WTC11 (cell line): Measurements from ENCODE around the gene FTSJ3. TPM values are rescaled to one million over a fixed set of nuclear protein-coding genes. Genes with fewer than 3 reads are reported as not detected.
A peak's percentile ranks its signal among the peaks of the same experiment; 100 is the strongest.

Experiments
- ATAC-seq: fragments of 200-7000 bp; cut with Tn5 transposase; 2 replicates; pipeline ENCODE4 v1.10.0; 2021; ENCODE audit warnings: mild to moderate bottlenecking, moderate library complexity
- CTCF ChIA-PET: fragments of 300-600 bp; sonication (Branson Sonifier 250); formaldehyde crosslinking; loops from one replicate; lab custom pipeline; 2021; ENCODE audit warnings: antibody characterized with exemption; lab: Charles Lee
- POLR2A ChIA-PET: fragments of 350-600 bp; sonication (Branson Sonifier 250); formaldehyde crosslinking; loops from one replicate; lab custom pipeline; 2021; ENCODE audit warnings: antibody characterized with exemption; lab: Charles Lee
- DNase-seq: peaks from one replicate; pipeline ENCODE4 v3.0.0; 2021; ENCODE audit warnings: low spot score
- H3K27ac Mint-ChIP-seq: 2 replicates; pipeline ENCODE4 v1.8.0; 2021; ENCODE audit warnings: mixed read lengths
- H3K27me3 Mint-ChIP-seq: 2 replicates; pipeline ENCODE4 v1.8.0; 2021; ENCODE audit warnings: low read depth, mild to moderate bottlenecking, moderate library complexity, mixed read lengths
- H3K36me3 Mint-ChIP-seq: 2 replicates; pipeline ENCODE4 v1.8.0; 2021; ENCODE audit warnings: mixed read lengths
- H3K4me1 Mint-ChIP-seq: 2 replicates; pipeline ENCODE4 v1.8.0; 2022; ENCODE audit warnings: mixed read lengths
- H3K4me3 Mint-ChIP-seq: 2 replicates; pipeline ENCODE4 v1.8.0; 2021; ENCODE audit warnings: mild to moderate bottlenecking, moderate library complexity, mixed read lengths
- H3K9me3 Mint-ChIP-seq: 2 replicates; pipeline ENCODE4 v1.8.0; 2021; ENCODE audit warnings: mixed read lengths
- AFF4 ChIP-seq: sonication (generic); formaldehyde crosslinking; IDR thresholded peaks from 2 replicates; pipeline ENCODE4 v1.8.1; 2023; ENCODE audit warnings: mild to moderate bottlenecking, missing genetic modification reagents, borderline replicate concordance
- ARID4B ChIP-seq: sonication (generic); formaldehyde crosslinking; IDR thresholded peaks from 2 replicates; pipeline ENCODE4 v1.8.0; 2023; ENCODE audit warnings: missing genetic modification reagents, mild to moderate bottlenecking, borderline replicate concordance
- ATF2 ChIP-seq: sonication (generic); formaldehyde crosslinking; IDR thresholded peaks from 2 replicates; pipeline ENCODE4 v1.8.1; 2022; ENCODE audit warnings: low read depth, missing genetic modification reagents, borderline replicate concordance
- ATF3 ChIP-seq: sonication (generic); formaldehyde crosslinking; conservative IDR thresholded peaks from 2 replicates; pipeline ENCODE4 v1.8.1; 2022; ENCODE audit warnings: mild to moderate bottlenecking, missing genetic modification reagents
- E2F4 ChIP-seq: sonication (generic); formaldehyde crosslinking; IDR thresholded peaks from 2 replicates; pipeline ENCODE4 v1.8.1; 2022; ENCODE audit warnings: low read depth, mild to moderate bottlenecking, moderate library complexity, missing genetic modification reagents, borderline replicate concordance
- FOXJ3 ChIP-seq: sonication (generic); formaldehyde crosslinking; IDR thresholded peaks from 2 replicates; pipeline ENCODE4 v1.9.0; 2021; ENCODE audit warnings: missing genetic modification reagents, mild to moderate bottlenecking, borderline replicate concordance
- FOXP4 ChIP-seq: sonication (generic); formaldehyde crosslinking; IDR thresholded peaks from 2 replicates; pipeline ENCODE4 v1.8.0; 2022; ENCODE audit warnings: mild to moderate bottlenecking, missing genetic modification reagents
- MYBL2 ChIP-seq: sonication (generic); formaldehyde crosslinking; IDR thresholded peaks from 2 replicates; pipeline ENCODE4 v1.8.1; 2023; ENCODE audit warnings: mild to moderate bottlenecking, moderate library complexity, missing genetic modification reagents
- OVOL2 ChIP-seq: fragments of 250-450 bp; sonication (Bioruptor Pico); IDR thresholded peaks from 2 replicates; pipeline ENCODE4 v1.9.0; 2021; ENCODE audit warnings: mild to moderate bottlenecking, borderline replicate concordance
- RORB ChIP-seq: fragments of 250-450 bp; sonication (Bioruptor Pico); IDR thresholded peaks from 2 replicates; pipeline ENCODE4 v1.9.0; 2021; ENCODE audit warnings: mild to moderate bottlenecking
- SOX15 ChIP-seq: fragments of 250-450 bp; sonication (Bioruptor Pico); IDR thresholded peaks from 2 replicates; pipeline ENCODE4 v1.9.0; 2021; ENCODE audit warnings: mild to moderate bottlenecking
- SP1 ChIP-seq: sonication (generic); formaldehyde crosslinking; conservative IDR thresholded peaks from 2 replicates; pipeline ENCODE4 v1.8.1; 2022; ENCODE audit warnings: missing genetic modification reagents
- STAT6 ChIP-seq: sonication (generic); formaldehyde crosslinking; conservative IDR thresholded peaks from 2 replicates; pipeline ENCODE4 v1.8.1; 2023; ENCODE audit warnings: mild to moderate bottlenecking, low read depth, missing genetic modification reagents, moderate library complexity
- TEAD1 ChIP-seq: sonication (generic); formaldehyde crosslinking; IDR thresholded peaks from 2 replicates; pipeline ENCODE4 v1.8.0; 2022; ENCODE audit warnings: mild to moderate bottlenecking, missing genetic modification reagents
- TEAD4 ChIP-seq: sonication (generic); formaldehyde crosslinking; IDR thresholded peaks from 2 replicates; pipeline ENCODE4 v1.8.0; 2022; ENCODE audit warnings: mild to moderate bottlenecking, missing genetic modification reagents
- USF1 ChIP-seq: sonication (generic); formaldehyde crosslinking; IDR thresholded peaks from 2 replicates; pipeline ENCODE4 v1.8.0; 2022; ENCODE audit warnings: mild to moderate bottlenecking, missing genetic modification reagents
- USF2 ChIP-seq: sonication (generic); formaldehyde crosslinking; IDR thresholded peaks from 2 replicates; pipeline ENCODE4 v1.8.1; 2023; ENCODE audit warnings: mild to moderate bottlenecking, missing genetic modification reagents, moderate library complexity
- ZNF232 ChIP-seq: sonication (generic); formaldehyde crosslinking; IDR thresholded peaks from 2 replicates; pipeline ENCODE4 v1.8.0; 2022; ENCODE audit warnings: mild to moderate bottlenecking, missing genetic modification reagents
- total RNA-seq: library from RNA; stranded (reverse); gene quantifications from 3 replicates; pipeline ENCODE4 v1.2.3, GENCODE V29; 2021

The FTSJ3 gene
- total RNA-seq, 1 experiment from 2014 or later, result 62.1 TPM

- ChIA-PET CTCF (interaction anchor here (0.6 to 1.7 kb wide), 8 partner anchors 11 to 444 kb away, joined by 3 to 8 read pairs (median 4); no protein-coding TSS in a partner anchor), POLR2A (interaction anchor here (1.0 to 1.6 kb wide), 7 partner anchors 8 to 72 kb away, joined by 3 to 12 read pairs (median 4); partner anchors contain the start of genes FTSJ3, LIMD2, PSMC5 and STRADA)
- Mint-ChIP-seq H3K4me1 (peaks cover 19% of the 10 kb centered on the region), H3K9me3 (no peaks in the 10 kb centered on the region), H3K27me3 (no peaks in the 10 kb centered on the region), H3K4me3 (peak overlapping the region; percentile 97), H3K36me3 (peaks cover 11% of the 10 kb centered on the region; the same call in 1 of the 2 replicates), H3K27ac (peak overlapping the region; percentile 100)
- DNase-seq (no peak), ATAC-seq (no peak)
- no peak for TF ChIP-seq ZNF232 (CRISPR knock-in tag)
- no peak for TF ChIP-seq ATF2
- no peak for TF ChIP-seq SOX15 (CRISPR knock-in tag)
- no peak for TF ChIP-seq MYBL2
- TF ChIP-seq USF2 (CRISPR knock-in tag), result no peak
- TF ChIP-seq FOXJ3 (CRISPR knock-in tag), result no peak
- no peak for TF ChIP-seq ARID4B
- no peak for TF ChIP-seq USF1 (CRISPR knock-in tag)
- TF ChIP-seq ATF3 (CRISPR knock-in tag), result no peak
- no peak for TF ChIP-seq TEAD4 (CRISPR knock-in tag)
- TF ChIP-seq E2F4 (CRISPR knock-in tag), result no peak
- TF ChIP-seq OVOL2 (CRISPR knock-in tag), result no peak
- TF ChIP-seq RORB (CRISPR knock-in tag), result no peak
- TF ChIP-seq TEAD1 (CRISPR knock-in tag), result no peak
- no peak for TF ChIP-seq SP1
- TF ChIP-seq AFF4 (CRISPR knock-in tag), result no peak
- no peak for TF ChIP-seq FOXP4
- no peak for TF ChIP-seq STAT6
Observed at GRCh38 chr17:63772801-63773271, 54.6 kb downstream of the FTSJ3 start.
